ENCODE measurements around the gene BIN1.

Gene BIN1

DNA sequence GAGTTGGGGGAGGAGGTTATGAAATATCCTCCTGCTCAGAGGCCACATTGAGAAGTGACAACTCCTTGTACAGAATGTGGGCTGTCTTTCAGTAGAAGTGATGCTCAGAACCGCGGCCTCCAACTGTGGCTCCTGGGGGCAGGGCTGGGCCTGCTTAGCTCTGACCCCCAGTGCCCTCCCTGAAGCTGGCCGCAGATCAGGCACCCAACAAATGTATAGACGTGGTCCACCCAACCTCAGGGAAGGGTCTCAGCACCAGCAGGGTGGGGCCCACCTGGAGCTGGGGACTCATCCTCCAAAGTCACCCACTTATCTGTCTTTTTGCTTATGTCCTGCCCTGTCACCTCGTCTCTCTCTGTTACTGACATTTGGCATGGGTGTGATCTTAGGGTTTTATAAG is 11.1 kb upstream of the BIN1 start:
- TF ChIP-seq, protein P1, sequence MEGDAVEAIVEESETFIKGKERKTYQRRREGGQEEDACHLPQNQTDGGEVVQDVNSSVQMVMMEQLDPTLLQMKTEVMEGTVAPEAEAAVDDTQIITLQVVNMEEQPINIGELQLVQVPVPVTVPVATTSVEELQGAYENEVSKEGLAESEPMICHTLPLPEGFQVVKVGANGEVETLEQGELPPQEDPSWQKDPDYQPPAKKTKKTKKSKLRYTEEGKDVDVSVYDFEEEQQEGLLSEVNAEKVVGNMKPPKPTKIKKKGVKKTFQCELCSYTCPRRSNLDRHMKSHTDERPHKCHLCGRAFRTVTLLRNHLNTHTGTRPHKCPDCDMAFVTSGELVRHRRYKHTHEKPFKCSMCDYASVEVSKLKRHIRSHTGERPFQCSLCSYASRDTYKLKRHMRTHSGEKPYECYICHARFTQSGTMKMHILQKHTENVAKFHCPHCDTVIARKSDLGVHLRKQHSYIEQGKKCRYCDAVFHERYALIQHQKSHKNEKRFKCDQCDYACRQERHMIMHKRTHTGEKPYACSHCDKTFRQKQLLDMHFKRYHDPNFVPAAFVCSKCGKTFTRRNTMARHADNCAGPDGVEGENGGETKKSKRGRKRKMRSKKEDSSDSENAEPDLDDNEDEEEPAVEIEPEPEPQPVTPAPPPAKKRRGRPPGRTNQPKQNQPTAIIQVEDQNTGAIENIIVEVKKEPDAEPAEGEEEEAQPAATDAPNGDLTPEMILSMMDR (IDR thresholded peaks at IDR 0.05; ENCODE audit: control insufficient read depth, extremely low read depth, insufficient read depth), result no peak

DNA sequence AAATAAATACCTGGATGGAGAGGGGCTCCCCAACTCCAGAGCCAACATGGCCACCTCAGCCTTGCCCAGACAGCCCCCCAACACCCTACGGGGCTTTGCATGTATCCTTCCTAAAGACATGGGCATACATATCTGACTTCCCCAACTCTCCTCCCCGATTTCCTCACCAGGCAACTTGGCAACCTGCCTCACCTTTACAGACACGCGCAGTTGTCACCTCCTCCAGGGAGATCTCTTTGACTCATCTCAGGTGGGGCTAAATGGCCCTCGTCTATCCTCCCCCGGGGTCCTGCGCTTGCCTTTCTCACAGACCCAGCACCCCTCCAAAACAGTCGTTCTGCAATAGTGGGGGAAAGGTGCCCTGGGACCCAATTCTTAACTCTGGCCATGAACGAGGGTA is 10.6 kb upstream of the BIN1 start:
- TF ChIP-seq, protein P1 (IDR thresholded peaks at IDR 0.05; ENCODE audit: control insufficient read depth, extremely low read depth, insufficient read depth), result no peak
- H3K4me3 ChIP-seq (ENCODE audit: low read depth, low read length), result no peak overlapping the region
- no peak for DNase-seq (ENCODE audit: low read depth)

More for the DNA sequence above, 11.1 kb upstream of the BIN1 start:
- DNase-seq (ENCODE audit: low read depth), result no peak
- no peak overlapping the region for H3K4me3 ChIP-seq (ENCODE audit: low read depth, low read length)

DNA sequence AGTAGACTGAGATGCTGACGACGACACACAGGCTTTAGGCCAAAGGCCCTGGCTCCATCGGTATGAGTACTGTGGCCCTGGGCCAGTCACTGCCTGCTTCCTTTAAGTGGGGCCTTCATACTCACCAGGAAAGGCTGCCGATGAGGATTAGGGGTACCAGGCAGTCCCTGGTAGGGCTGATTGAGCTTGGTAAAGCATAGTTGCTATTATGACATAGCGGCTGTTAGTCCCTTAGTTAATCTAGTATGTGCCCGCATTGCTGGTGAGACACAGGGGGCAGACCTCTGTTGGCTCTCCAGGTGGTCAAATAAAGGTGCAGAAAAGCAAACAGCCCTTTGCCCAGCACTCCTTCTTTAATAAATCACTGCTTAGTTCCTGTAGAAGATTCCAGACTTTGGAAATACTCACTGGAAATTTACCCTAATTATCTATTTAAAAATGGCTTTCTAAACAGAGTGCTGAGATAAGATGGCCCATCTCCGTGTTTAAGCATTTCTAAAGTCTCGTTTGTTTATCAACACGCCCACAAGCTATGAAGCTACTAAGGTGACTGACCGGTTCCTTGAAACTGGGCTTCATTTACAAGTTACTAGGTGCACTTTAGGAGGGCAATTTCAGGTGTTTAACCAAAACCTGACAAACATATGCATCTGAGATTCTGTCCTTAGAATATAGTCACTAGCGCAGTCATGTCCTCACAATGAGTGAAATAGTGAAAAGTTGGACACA is 8.7 kb upstream of the BIN1 start:
- TF ChIP-seq, protein P1 (IDR thresholded peaks at IDR 0.05; ENCODE audit: control insufficient read depth, extremely low read depth, insufficient read depth), result no peak
- no peak overlapping the region for H3K4me3 ChIP-seq (ENCODE audit: low read depth, low read length)
- no peak for DNase-seq (ENCODE audit: low read depth)

DNA sequence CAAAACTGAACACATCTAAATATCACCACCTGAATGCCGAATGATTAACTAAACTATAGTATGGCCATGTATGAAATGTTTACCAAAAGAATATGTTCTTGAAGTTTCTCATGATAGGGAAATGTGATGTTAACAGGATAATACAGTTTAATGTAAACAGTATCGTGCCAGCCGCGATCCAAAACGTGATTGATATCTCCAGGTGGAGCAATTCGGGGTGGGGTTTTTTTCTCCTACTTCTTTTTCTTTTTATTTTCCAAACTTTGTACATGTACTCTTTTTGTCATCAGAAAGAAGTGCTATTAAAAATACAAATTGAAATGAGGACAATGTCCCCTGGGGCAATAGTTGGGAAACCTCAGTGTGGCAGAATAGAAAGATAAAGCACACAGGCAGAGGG is 4.0 kb upstream of the BIN1 start:
- TF ChIP-seq, protein P1 (IDR thresholded peaks at IDR 0.05; ENCODE audit: control insufficient read depth, extremely low read depth, insufficient read depth), result no peak
- no peak overlapping the region for H3K4me3 ChIP-seq (ENCODE audit: low read depth, low read length)

DNA sequence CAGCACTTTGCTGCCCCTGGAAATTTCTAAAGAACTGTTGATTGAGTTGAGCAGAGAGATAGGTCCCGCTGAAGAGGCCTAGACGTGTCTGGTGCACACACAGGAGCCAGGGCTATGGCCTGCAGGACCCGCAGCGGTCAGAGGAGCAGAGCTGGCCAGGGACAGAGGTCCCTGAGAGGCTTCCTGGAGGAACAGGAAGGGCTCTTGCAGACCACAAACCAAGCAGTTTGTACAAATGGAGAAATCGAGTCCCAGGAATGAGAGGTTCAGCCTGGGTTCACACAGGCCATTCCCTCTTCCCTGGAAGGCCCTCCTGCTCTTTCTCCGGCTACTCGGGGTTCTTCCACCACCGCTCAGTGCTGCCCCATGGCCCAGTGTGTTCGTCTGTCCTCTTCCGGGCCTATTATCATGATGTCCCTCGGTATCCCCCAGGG is 1.2 kb upstream of the BIN1 start:
- peak overlapping the region; percentile 83; the same call in 1 of the 2 replicates for H3K4me3 ChIP-seq (ENCODE audit: low read depth, low read length)
- TF ChIP-seq, protein P1 (IDR thresholded peaks at IDR 0.05; ENCODE audit: control insufficient read depth, extremely low read depth, insufficient read depth), result no peak
- DNase-seq (ENCODE audit: low read depth), result no peak

More for the DNA sequence above, 4.0 kb upstream of the BIN1 start:
- no peak for DNase-seq (ENCODE audit: low read depth)

DNA sequence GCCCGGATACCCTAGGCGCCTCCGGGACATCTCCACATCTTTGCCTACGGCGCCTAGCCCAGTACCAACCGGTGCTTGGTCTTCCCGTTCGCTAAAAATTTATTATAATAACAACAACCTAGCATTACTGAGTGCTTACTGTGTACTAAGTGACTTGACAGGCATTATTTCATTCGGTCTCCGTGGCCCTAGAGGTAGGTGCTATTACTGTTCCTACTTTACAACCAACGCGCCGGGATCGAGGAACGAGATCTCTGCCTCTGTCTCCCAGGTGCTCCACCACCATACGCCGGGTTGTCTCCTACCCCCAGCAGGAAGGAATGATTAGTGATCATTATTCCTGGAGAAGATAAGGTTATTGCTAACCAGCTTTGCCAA is 657 bp upstream of the BIN1 start:
- peak overlapping the region; percentile 83 for H3K4me3 ChIP-seq (ENCODE audit: low read depth, low read length)
- TF ChIP-seq, protein P1 (IDR thresholded peaks at IDR 0.05; ENCODE audit: control insufficient read depth, extremely low read depth, insufficient read depth), result no peak
- DNase-seq (ENCODE audit: low read depth), result no peak

All from LNCaP clone FGC (cell line).